ENCODE data around the gene METTL26.

GRCh38 chr16:647173-647902, 11.2 kb upstream of the METTL26 start:
- TF ChIP-seq POLR2AphosphoS5 (IDR thresholded peaks at IDR 0.05; ENCODE audit: low read depth) (peak; percentile 15; the same call in 1 of the 2 replicates), CTCF (IDR thresholded peaks at IDR 0.05; ENCODE audit: insufficient read depth, low read length) (no peak), REST (IDR thresholded peaks at IDR 0.05; ENCODE audit: insufficient replicate concordance, low read depth) (no peak), GABPA (IDR thresholded peaks at IDR 0.05; ENCODE audit: low read depth) (no peak), SPI1 (IDR thresholded peaks at IDR 0.05; ENCODE audit: borderline replicate concordance, low read depth) (no peak)
